SK-N-SH (cell line): ENCODE results near the gene TMUB1. TPM values are rescaled to one million over a fixed set of nuclear protein-coding genes. Genes with fewer than 3 reads are reported as not detected.

Experiments
- CTCF ChIA-PET: fragments of 300-600, 350-600 bp; formaldehyde crosslinking; extraction: SDS; loops from one replicate; lab custom pipeline; 2021; lab: Yijun Ruan, JAX
- POLR2A ChIA-PET: fragments of 350-600 bp; sonication (Branson Sonifier 250); formaldehyde crosslinking; extraction: SDS; loops from one replicate; lab custom pipeline; 2020; ENCODE audit warnings: antibody characterized with exemption, inconsistent platforms; lab: Yijun Ruan, JAX
- DNase-seq: peaks from one replicate; pipeline ENCODE4 v3.0.0; 2012
- H2AFZ ChIP-seq: fragments of 200-600 bp; sonication (generic); 2 replicates; pipeline ENCODE4 v1.8.1; 2016; ENCODE audit warnings: antibody characterized with exemption, mild to moderate bottlenecking, low read depth
- H3F3A ChIP-seq: fragments of 200-600 bp; sonication (generic); replicated peaks from 2 replicates; pipeline ENCODE3; 2016; ENCODE audit warnings: antibody characterized with exemption, mild to moderate bottlenecking; ENCODE audit not compliant: insufficient read depth
- H3K27ac ChIP-seq, 2 experiments: fragments of 200-500 bp in 1 of 2; fragments of 200-600 bp in 1 of 2; sonication (Bioruptor generic) in 1 of 2; sonication (generic), shearing (Covaris generic) in 1 of 2; 2 replicates each; pipeline versions ENCODE4 v1.5.1 to v1.6.1; 2014 to 2016; ENCODE audit warnings: low read depth in 2 of 2, inconsistent platforms in 1 of 2, low read length in 1 of 2, mild to moderate bottlenecking in 1 of 2, mixed read lengths in 1 of 2
- H3K27me3 ChIP-seq: fragments of 200-600 bp; sonication (generic), shearing (Covaris generic); 2 replicates; pipeline ENCODE4 v1.6.1; 2016; ENCODE audit warnings: mixed run types; ENCODE audit not compliant: insufficient read depth
- H3K36me3 ChIP-seq, 2 experiments: fragments of 200-500 bp in 1 of 2; fragments of 200-600 bp in 1 of 2; sonication (Bioruptor generic) in 1 of 2; sonication (generic) in 1 of 2; replicated peaks in 1 of 2; 2 replicates each; pipeline versions ENCODE3 to v1.5.1; 2014 to 2016; ENCODE audit warnings: low read length in 1 of 2, mild to moderate bottlenecking in 1 of 2; ENCODE audit not compliant: insufficient read depth in 2 of 2, control insufficient read depth in 1 of 2
- H3K4me1 ChIP-seq, 2 experiments: fragments of 200-500 bp in 1 of 2; fragments of 200-600 bp in 1 of 2; sonication (Bioruptor generic) in 1 of 2; sonication (generic), shearing (Covaris generic) in 1 of 2; 2 replicates each; pipeline versions ENCODE4 v1.5.1 to v1.6.1; 2014 to 2016; ENCODE audit warnings: low read depth in 1 of 2, low read length in 1 of 2, mixed run types in 1 of 2; ENCODE audit not compliant: insufficient read depth in 2 of 2, control insufficient read depth in 1 of 2
- H3K4me2 ChIP-seq: fragments of 200-600 bp; sonication (generic), shearing (Covaris generic); 2 replicates; pipeline ENCODE4 v1.6.1; 2017; ENCODE audit warnings: mixed run types
- H3K4me3 ChIP-seq, 2 experiments: fragments of 200-500 bp in 1 of 2; fragments of 200-600 bp in 1 of 2; sonication (Bioruptor generic) in 1 of 2; sonication (generic), shearing (Covaris generic) in 1 of 2; 2 replicates each; pipeline versions ENCODE4 v1.5.1 to v1.8.1; 2014 to 2016; ENCODE audit warnings: low read depth in 2 of 2, inconsistent platforms in 1 of 2, low read length in 1 of 2, mild to moderate bottlenecking in 1 of 2, mixed read lengths in 1 of 2, moderate library complexity in 1 of 2
- H3K79me2 ChIP-seq: fragments of 200-600 bp; sonication (generic); 2 replicates; pipeline ENCODE4 v1.8.1; 2017; ENCODE audit warnings: mild to moderate bottlenecking; ENCODE audit not compliant: insufficient read depth
- H3K9ac ChIP-seq: fragments of 200-600 bp; sonication (generic); 2 replicates; pipeline ENCODE4 v1.6.1; 2017; ENCODE audit warnings: mixed run types
- H3K9me2 ChIP-seq: fragments of 200-600 bp; sonication (generic); 2 replicates; pipeline ENCODE4 v1.6.1; 2017; ENCODE audit warnings: mixed run types
- H3K9me3 ChIP-seq: fragments of 200-600 bp; sonication (generic); 2 replicates; pipeline ENCODE4 v1.6.1; 2017; ENCODE audit warnings: mixed run types, mild to moderate bottlenecking, moderate library complexity
- H4K20me1 ChIP-seq: fragments of 200-600 bp; sonication (generic); 2 replicates; pipeline ENCODE4 v1.6.1; 2017; ENCODE audit warnings: mild to moderate bottlenecking, mixed run types; ENCODE audit not compliant: insufficient read depth
- EP300 ChIP-seq, 2 experiments: IDR thresholded peaks; 2 replicates each; pipeline versions ENCODE4 v1.4.0 to v1.6.1; 2012; ENCODE audit warnings: borderline replicate concordance in 1 of 2, low read depth in 1 of 2, low read length in 1 of 2
- FOXM1 ChIP-seq: IDR thresholded peaks from 2 replicates; pipeline ENCODE4 v1.4.0; 2012; ENCODE audit warnings: low read depth, mild to moderate bottlenecking
- JUND ChIP-seq: IDR thresholded peaks from 2 replicates; pipeline ENCODE4 v1.4.0; 2012
- NRF1 ChIP-seq: IDR thresholded peaks from 2 replicates; pipeline ENCODE4 v1.6.1; 2012; ENCODE audit warnings: low read depth, mild to moderate bottlenecking, low read length
- POLR2AphosphoS5 ChIP-seq: IDR thresholded peaks from 2 replicates; pipeline ENCODE4 v1.6.1; 2012; ENCODE audit warnings: low read depth, low read length
- RAD21 ChIP-seq: IDR thresholded peaks from 2 replicates; pipeline ENCODE4 v1.6.1; 2012; ENCODE audit warnings: mild to moderate bottlenecking, low read length
- SIN3A ChIP-seq: IDR thresholded peaks from 2 replicates; pipeline ENCODE4 v1.6.1; 2012; ENCODE audit warnings: low read depth, mild to moderate bottlenecking, low read length, moderate library complexity, borderline replicate concordance
- SMC3 ChIP-seq: IDR thresholded peaks from 2 replicates; pipeline ENCODE4 v1.6.1; 2012; ENCODE audit warnings: low read depth, low read length, improper control_type of control experiment
- TEAD4 ChIP-seq: IDR thresholded peaks from 2 replicates; pipeline ENCODE4 v1.4.0; 2012; ENCODE audit warnings: mild to moderate bottlenecking, borderline replicate concordance; ENCODE audit not compliant: insufficient read depth
- WGBS: methylation state at CpG from one replicate; pipeline ENCODE4 v1.1.6; 2017; ENCODE audit warnings: low lambda C conversion rate; 5-methylcytosine and 5-hydroxymethylcytosine counted together
- polyA plus RNA-seq, 3 experiments: library from polyadenylated mRNA; depleted of rRNA; stranded (reverse); fragments of >200 nt; gene quantifications; 2 replicates each; pipeline ENCODE4 v1.2.3, GENCODE V29; 2012
- TF ChIP-seq, protein P1 (sequence below): IDR thresholded peaks from 2 replicates; pipeline ENCODE4 v1.6.1; 2012; ENCODE audit warnings: mild to moderate bottlenecking, low read depth, low read length, moderate library complexity
- TF ChIP-seq, protein P2 (sequence below): fragments of 200-600 bp; sonication (generic); IDR thresholded peaks from 2 replicates; pipeline ENCODE4 v1.6.1; 2017; ENCODE audit warnings: antibody characterized with exemption, mild to moderate bottlenecking, moderate library complexity

TMUB1 gene
- polyA plus RNA-seq, 1 of the 3 experiments (the other 2 are of a cell fraction), result 60.6 TPM

DNA sequence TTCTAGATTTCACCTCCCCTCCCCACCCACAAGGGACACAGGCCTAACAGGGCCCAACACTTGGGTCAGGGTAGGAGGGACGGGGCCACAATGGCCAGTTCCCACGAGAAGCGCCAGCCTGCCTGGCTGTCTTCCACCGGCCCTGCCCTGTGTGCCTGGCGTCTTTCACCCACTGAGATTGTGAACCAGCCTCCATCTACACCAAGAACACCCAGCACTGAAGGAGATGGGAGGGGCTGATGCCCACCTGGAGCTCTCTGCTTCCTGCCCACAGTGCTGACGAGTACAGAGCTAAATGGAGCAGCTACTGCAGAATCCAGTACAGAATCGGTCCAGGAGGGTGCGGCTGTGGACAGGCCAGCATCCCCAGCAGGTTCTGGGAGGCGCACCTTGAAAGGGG lies 37.3 kb downstream of the TMUB1 start:
- H3K27me3 ChIP-seq, result no peaks in the 10 kb centered on the region
- peaks cover 4 to 20% of the 10 kb centered on the region in 2 experiments for H3K36me3 ChIP-seq
- H3K4me2 ChIP-seq, result no peak overlapping the region
- no peak overlapping the region for H3K9ac ChIP-seq
- no peaks in the 10 kb centered on the region for H4K20me1 ChIP-seq
- H3F3A ChIP-seq, result peaks cover 14% of the 10 kb centered on the region
- ChIA-PET POLR2A (no interaction called here), CTCF (interaction anchor here (0.7 to 3.7 kb wide), 8 partner anchors 11 to 80 kb away, joined by 3 to 21 read pairs (median 4); partner anchors contain the start of genes CDK5 and SLC4A2)
- H3K27ac ChIP-seq, result peak overlapping the region in 1 of 2 experiments; percentile 78; a peak in 1 of 4 replicates
- no peaks in the 10 kb centered on the region for H3K79me2 ChIP-seq
- TF ChIP-seq SMC3 (no peak), POLR2AphosphoS5 (peak; percentile 26; the same call in 1 of the 2 replicates), FOXM1 (no peak), TEAD4 (no peak), NRF1 (no peak)
- TF ChIP-seq, protein P1, sequence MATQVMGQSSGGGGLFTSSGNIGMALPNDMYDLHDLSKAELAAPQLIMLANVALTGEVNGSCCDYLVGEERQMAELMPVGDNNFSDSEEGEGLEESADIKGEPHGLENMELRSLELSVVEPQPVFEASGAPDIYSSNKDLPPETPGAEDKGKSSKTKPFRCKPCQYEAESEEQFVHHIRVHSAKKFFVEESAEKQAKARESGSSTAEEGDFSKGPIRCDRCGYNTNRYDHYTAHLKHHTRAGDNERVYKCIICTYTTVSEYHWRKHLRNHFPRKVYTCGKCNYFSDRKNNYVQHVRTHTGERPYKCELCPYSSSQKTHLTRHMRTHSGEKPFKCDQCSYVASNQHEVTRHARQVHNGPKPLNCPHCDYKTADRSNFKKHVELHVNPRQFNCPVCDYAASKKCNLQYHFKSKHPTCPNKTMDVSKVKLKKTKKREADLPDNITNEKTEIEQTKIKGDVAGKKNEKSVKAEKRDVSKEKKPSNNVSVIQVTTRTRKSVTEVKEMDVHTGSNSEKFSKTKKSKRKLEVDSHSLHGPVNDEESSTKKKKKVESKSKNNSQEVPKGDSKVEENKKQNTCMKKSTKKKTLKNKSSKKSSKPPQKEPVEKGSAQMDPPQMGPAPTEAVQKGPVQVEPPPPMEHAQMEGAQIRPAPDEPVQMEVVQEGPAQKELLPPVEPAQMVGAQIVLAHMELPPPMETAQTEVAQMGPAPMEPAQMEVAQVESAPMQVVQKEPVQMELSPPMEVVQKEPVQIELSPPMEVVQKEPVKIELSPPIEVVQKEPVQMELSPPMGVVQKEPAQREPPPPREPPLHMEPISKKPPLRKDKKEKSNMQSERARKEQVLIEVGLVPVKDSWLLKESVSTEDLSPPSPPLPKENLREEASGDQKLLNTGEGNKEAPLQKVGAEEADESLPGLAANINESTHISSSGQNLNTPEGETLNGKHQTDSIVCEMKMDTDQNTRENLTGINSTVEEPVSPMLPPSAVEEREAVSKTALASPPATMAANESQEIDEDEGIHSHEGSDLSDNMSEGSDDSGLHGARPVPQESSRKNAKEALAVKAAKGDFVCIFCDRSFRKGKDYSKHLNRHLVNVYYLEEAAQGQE, result no peak
- no peak for DNase-seq
- no peak overlapping the region for H2AFZ ChIP-seq
- H3K4me3 ChIP-seq, result no peak overlapping the region
- peaks cover 13 to 39% of the 10 kb centered on the region in 2 experiments for H3K4me1 ChIP-seq
- no peaks in the 10 kb centered on the region for H3K9me2 ChIP-seq
- 92% methylated on average over 9 of the region's 9 CpGs for WGBS
- H3K9me3 ChIP-seq, result no peaks in the 10 kb centered on the region

DNA sequence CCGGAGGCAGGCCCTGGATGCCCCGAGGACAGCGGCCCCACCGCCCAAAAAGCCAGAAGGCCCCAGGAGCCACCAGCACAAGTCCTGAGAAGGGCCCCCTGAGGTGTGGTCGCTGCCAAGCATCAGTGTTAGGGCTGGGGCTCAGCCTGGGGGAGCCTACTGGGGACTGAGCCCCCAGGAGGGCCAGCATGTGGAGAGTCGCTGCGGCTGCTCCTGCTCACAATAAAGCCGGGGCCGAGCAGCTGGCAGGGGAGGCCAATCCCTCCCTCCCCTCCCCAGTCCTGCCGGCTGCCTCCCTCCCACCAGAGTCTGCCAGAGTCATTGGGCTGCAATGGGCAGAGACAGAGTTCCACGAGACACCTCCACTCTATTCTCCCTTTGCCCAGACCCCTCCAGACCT lies 38.0 kb downstream of the TMUB1 start:
- 84% methylated on average over 7 of the region's 11 CpGs for WGBS
- no peak for DNase-seq
- Histone ChIP-seq H2AFZ (no peak overlapping the region), H3K36me3 (peaks cover 4 to 20% of the 10 kb centered on the region in 2 experiments), H3K27ac (peak overlapping the region in 1 of 2 experiments; percentile 78; a peak in 1 of 4 replicates), H3K4me1 (peaks cover 16 to 43% of the 10 kb centered on the region in 2 experiments), H3F3A (peaks cover 14% of the 10 kb centered on the region), H3K9me2 (no peaks in the 10 kb centered on the region), H3K4me3 (no peak overlapping the region), H3K79me2 (no peaks in the 10 kb centered on the region), H3K27me3 (no peaks in the 10 kb centered on the region), H3K4me2 (no peak overlapping the region), H3K9me3 (no peaks in the 10 kb centered on the region), H4K20me1 (no peaks in the 10 kb centered on the region), H3K9ac (no peak overlapping the region)
- ChIA-PET POLR2A (interaction anchor here (0.7 to 0.9 kb wide), 2 partner anchors 11 to 21 kb away, joined by 3 read pairs; no protein-coding TSS in a partner anchor), CTCF (interaction anchor here (1.4 to 3.7 kb wide), 3 partner anchors 16 to 67 kb away, joined by 3 to 21 read pairs (median 3); partner anchors contain the start of gene ABCB8)
- TF ChIP-seq, protein P2, sequence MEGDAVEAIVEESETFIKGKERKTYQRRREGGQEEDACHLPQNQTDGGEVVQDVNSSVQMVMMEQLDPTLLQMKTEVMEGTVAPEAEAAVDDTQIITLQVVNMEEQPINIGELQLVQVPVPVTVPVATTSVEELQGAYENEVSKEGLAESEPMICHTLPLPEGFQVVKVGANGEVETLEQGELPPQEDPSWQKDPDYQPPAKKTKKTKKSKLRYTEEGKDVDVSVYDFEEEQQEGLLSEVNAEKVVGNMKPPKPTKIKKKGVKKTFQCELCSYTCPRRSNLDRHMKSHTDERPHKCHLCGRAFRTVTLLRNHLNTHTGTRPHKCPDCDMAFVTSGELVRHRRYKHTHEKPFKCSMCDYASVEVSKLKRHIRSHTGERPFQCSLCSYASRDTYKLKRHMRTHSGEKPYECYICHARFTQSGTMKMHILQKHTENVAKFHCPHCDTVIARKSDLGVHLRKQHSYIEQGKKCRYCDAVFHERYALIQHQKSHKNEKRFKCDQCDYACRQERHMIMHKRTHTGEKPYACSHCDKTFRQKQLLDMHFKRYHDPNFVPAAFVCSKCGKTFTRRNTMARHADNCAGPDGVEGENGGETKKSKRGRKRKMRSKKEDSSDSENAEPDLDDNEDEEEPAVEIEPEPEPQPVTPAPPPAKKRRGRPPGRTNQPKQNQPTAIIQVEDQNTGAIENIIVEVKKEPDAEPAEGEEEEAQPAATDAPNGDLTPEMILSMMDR, result no peak
- no peak for TF ChIP-seq RAD21
- no peak for TF ChIP-seq JUND
- no peak for TF ChIP-seq SMC3
- no peak for TF ChIP-seq SIN3A
- TF ChIP-seq EP300 (IDR thresholded peaks at IDR 0.05; ENCODE audit: borderline replicate concordance in 1 of 2, low read depth in 1 of 2, low read length in 1 of 2), result no peak
